PC-3 (cell line): Measurements from ENCODE around the gene HNF1A. TPM values are rescaled to one million over a fixed set of nuclear protein-coding genes. Genes with fewer than 3 reads are reported as not detected.

ENCODE experiments used
- ATAC-seq: fragments of 200-7000 bp; cut with Tn5 transposase; 2 replicates; pipeline ENCODE4 v1.9.1; 2020; ENCODE audit warnings: mild to moderate bottlenecking, moderate library complexity
- BruUV-seq: library from RNA; stranded (reverse); fragments of 400-500 nt; replicated peaks from 2 replicates; lab custom pipeline; 2021; lab: Mats Ljungman, UMichigan
- CTCF ChIA-PET: fragments of 300-600 bp; sonication (Branson Sonifier 250); formaldehyde crosslinking; loops from one replicate; lab custom pipeline; 2022; ENCODE audit warnings: antibody characterized with exemption; lab: Charles Lee
- POLR2A ChIA-PET: fragments of 300-600 bp; sonication (Branson Sonifier 250); formaldehyde crosslinking; loops from one replicate; lab custom pipeline; 2022; ENCODE audit warnings: antibody characterized with exemption; ENCODE audit not compliant: unreplicated experiment; lab: Charles Lee
- DNase-seq: peaks from one replicate; pipeline ENCODE4 v3.0.0-alpha.2; 2015
- H2AFZ ChIP-seq: fragments of 300-600 bp; sonication (generic); 2 replicates; pipeline ENCODE4 v1.6.0; 2016; ENCODE audit warnings: antibody characterized with exemption, low read length
- H3F3A ChIP-seq: fragments of 300-600 bp; sonication (generic); one replicate; pipeline ENCODE4 v1.6.0; 2017; ENCODE audit warnings: antibody characterized with exemption, low read length, control low read depth, mild to moderate bottlenecking; ENCODE audit not compliant: unreplicated experiment
- H3K27ac ChIP-seq: fragments of 300-600 bp; sonication (generic); 2 replicates; pipeline ENCODE4 v1.5.1; 2016; ENCODE audit warnings: mild to moderate bottlenecking, low read length
- H3K27me3 ChIP-seq: fragments of 300-600 bp; sonication (generic); 2 replicates; pipeline ENCODE4 v1.6.1; 2016; ENCODE audit warnings: low read length, mixed read lengths
- H3K36me3 ChIP-seq: fragments of 300-600 bp; sonication (generic); 2 replicates; pipeline ENCODE4 v1.6.1; 2016; ENCODE audit warnings: low read depth, mixed run types, low read length, mixed read lengths
- H3K4me1 ChIP-seq: fragments of 300-600 bp; sonication (generic); 2 replicates; pipeline ENCODE4 v1.5.1; 2016; ENCODE audit warnings: low read length; ENCODE audit not compliant: insufficient read depth
- H3K4me2 ChIP-seq: fragments of 300-600 bp; sonication (generic); 2 replicates; pipeline ENCODE4 v1.6.0; 2016; ENCODE audit warnings: low read length
- H3K4me3 ChIP-seq: fragments of 300-600 bp; sonication (generic); 2 replicates; pipeline ENCODE4 v1.5.1; 2016; ENCODE audit warnings: mild to moderate bottlenecking, low read length, mixed read lengths
- H3K79me2 ChIP-seq: fragments of 300-600 bp; sonication (generic); 2 replicates; pipeline ENCODE4 v1.6.1; 2017; ENCODE audit warnings: low read length, mixed read lengths
- H3K9ac ChIP-seq: fragments of 300-600 bp; sonication (generic); 2 replicates; pipeline ENCODE4 v1.6.0; 2016; ENCODE audit warnings: mild to moderate bottlenecking, low read length
- H3K9me2 ChIP-seq: fragments of 300-600 bp; sonication (generic); replicated peaks from 2 replicates; pipeline ENCODE4 v1.6.1; 2016; ENCODE audit warnings: mixed run types, low read length, mixed read lengths
- H3K9me3 ChIP-seq: fragments of 300-600 bp; sonication (generic); 2 replicates; pipeline ENCODE4 v1.6.1; 2016; ENCODE audit warnings: low read length, mixed read lengths
- H4K20me1 ChIP-seq: fragments of 300-600 bp; sonication (generic); 2 replicates; pipeline ENCODE4 v1.6.1; 2016; ENCODE audit warnings: low read length, mixed read lengths
- CTCF ChIP-seq: fragments of 300-600 bp; sonication (generic); conservative IDR thresholded peaks from 2 replicates; pipeline ENCODE4 v1.5.1; 2017; ENCODE audit warnings: antibody characterized with exemption, low read depth, mild to moderate bottlenecking, low read length
- EZH2 ChIP-seq: fragments of 300-600 bp; sonication (generic); IDR thresholded peaks from one replicate; pipeline ENCODE4 v1.6.1; 2017; ENCODE audit warnings: antibody characterized with exemption, mild to moderate bottlenecking, low read length; ENCODE audit not compliant: unreplicated experiment
- EZH2phosphoT487 ChIP-seq: fragments of 300-600 bp; sonication (generic); IDR thresholded peaks from 2 replicates; pipeline ENCODE4 v1.6.1; 2018; ENCODE audit warnings: mild to moderate bottlenecking, antibody characterized with exemption, low read length, borderline replicate concordance
- intact Hi-C: fragments of 100-400 bp; cut with micrococcal nuclease; formaldehyde crosslinking; loops from 2 replicates; pipeline ENCODE4 v1.9.0; 2023
- total RNA-seq: library from RNA; depleted of rRNA; stranded (reverse); fragments of >200 nt; gene quantifications from 2 replicates; pipeline ENCODE4 v1.2.3, GENCODE V29; 2014

Gene HNF1A
- total RNA-seq, 1 experiment from 2014 or later, result not detected

GRCh38 chr12:121005346-121005815 is 27.0 kb downstream of the HNF1A start:
- H3K27me3 ChIP-seq, result no peaks in the 10 kb centered on the region
- H3K79me2 ChIP-seq, result no peaks in the 10 kb centered on the region
- no peaks in the 10 kb centered on the region for H3K9me3 ChIP-seq
- H2AFZ ChIP-seq, result no peak overlapping the region
- H3K9me2 ChIP-seq, result no peaks in the 10 kb centered on the region
- peaks cover 38% of the 10 kb centered on the region for H3K36me3 ChIP-seq
- no peaks in the 10 kb centered on the region for H3F3A ChIP-seq
- ChIA-PET POLR2A (no interaction called here), CTCF (interaction anchor here (0.5 to 1.1 kb wide), 9 partner anchors 9 to 158 kb away, joined by 3 to 12 read pairs (median 3); no protein-coding TSS in a partner anchor)
- H4K20me1 ChIP-seq, result no peaks in the 10 kb centered on the region
- intact Hi-C loops, result loop anchor here (1.0 kb wide), 2 partner anchors 91 to 105 kb away; no protein-coding TSS in a partner anchor
- no peak overlapping the region for H3K27ac ChIP-seq
- H3K4me1 ChIP-seq, result no peaks in the 10 kb centered on the region
- ATAC-seq, result peak; percentile 66
- no peak for TF ChIP-seq EZH2phosphoT487
- TF ChIP-seq EZH2, result no peak
- peak; percentile 84 for TF ChIP-seq CTCF
- no TSS peak for BruUV-seq
- H3K9ac ChIP-seq, result no peak overlapping the region
- no peak overlapping the region for H3K4me2 ChIP-seq
- no peak overlapping the region for H3K4me3 ChIP-seq
- DNase-seq, result peak; percentile 72

GRCh38 chr12:121008347-121009098 is 30.2 kb downstream of the HNF1A start:
- Histone ChIP-seq H3K27me3 (no peaks in the 10 kb centered on the region), H3K79me2 (peaks cover 2% of the 10 kb centered on the region; the same call in 1 of the 2 replicates), H3K4me1 (no peaks in the 10 kb centered on the region), H3F3A (no peaks in the 10 kb centered on the region), H3K4me3 (no peak overlapping the region), H3K4me2 (no peak overlapping the region), H3K9me3 (no peaks in the 10 kb centered on the region), H4K20me1 (no peaks in the 10 kb centered on the region), H3K36me3 (peaks cover 45% of the 10 kb centered on the region), H3K9me2 (no peaks in the 10 kb centered on the region), H3K9ac (no peak overlapping the region), H3K27ac (no peak overlapping the region), H2AFZ (no peak overlapping the region)
- DNase-seq (peak; percentile 19), ATAC-seq (no peak)
- intact Hi-C loops, result no loop called here
- ChIA-PET CTCF (no interaction called here), POLR2A (no interaction called here)
- BruUV-seq, result no TSS peak
- TF ChIP-seq CTCF (no peak), EZH2phosphoT487 (no peak), EZH2 (no peak)

GRCh38 chr12:121009741-121010140 is 31.4 kb downstream of the HNF1A start:
- Histone ChIP-seq H3K36me3 (peaks cover 33% of the 10 kb centered on the region), H3K4me1 (no peaks in the 10 kb centered on the region), H3F3A (no peaks in the 10 kb centered on the region), H3K79me2 (peaks cover 6% of the 10 kb centered on the region), H3K4me3 (no peak overlapping the region), H3K27ac (no peak overlapping the region), H2AFZ (no peak overlapping the region), H4K20me1 (no peaks in the 10 kb centered on the region), H3K4me2 (no peak overlapping the region), H3K9ac (no peak overlapping the region), H3K27me3 (no peaks in the 10 kb centered on the region), H3K9me3 (no peaks in the 10 kb centered on the region), H3K9me2 (no peaks in the 10 kb centered on the region)
- DNase-seq (peak; percentile 69), ATAC-seq (peak; percentile 85)
- no TSS peak for BruUV-seq
- ChIA-PET CTCF (interaction anchor here (0.6 to 1.2 kb wide), 2 partner anchors 51 to 428 kb away, joined by 3 to 6 read pairs; partner anchors contain the start of gene POP5), POLR2A (interaction anchor here (0.6 kb wide), 1 partner anchor 139 kb away, joined by 3 read pairs; no protein-coding TSS in a partner anchor)
- no peak for TF ChIP-seq EZH2phosphoT487
- TF ChIP-seq CTCF, result peak; percentile 65
- no peak for TF ChIP-seq EZH2
- intact Hi-C loops, result no loop called here
